HG03280 (cell line): ENCODE measurements around the gene ATXN7L1.
"Not testable (repeated sequence)": the region's sequence is repeated elsewhere in the genome, so short reads cannot be mapped to it uniquely, and the experiment has no call there.

Experiments used
- ATAC-seq: cut with Tn5 transposase; IDR thresholded peaks from one replicate; pipeline ENCODE4 v1.9.1; 2021; ENCODE audit warnings: mild to moderate bottlenecking, moderate library complexity; ENCODE audit not compliant: unreplicated experiment

ATXN7L1 gene

DNA sequence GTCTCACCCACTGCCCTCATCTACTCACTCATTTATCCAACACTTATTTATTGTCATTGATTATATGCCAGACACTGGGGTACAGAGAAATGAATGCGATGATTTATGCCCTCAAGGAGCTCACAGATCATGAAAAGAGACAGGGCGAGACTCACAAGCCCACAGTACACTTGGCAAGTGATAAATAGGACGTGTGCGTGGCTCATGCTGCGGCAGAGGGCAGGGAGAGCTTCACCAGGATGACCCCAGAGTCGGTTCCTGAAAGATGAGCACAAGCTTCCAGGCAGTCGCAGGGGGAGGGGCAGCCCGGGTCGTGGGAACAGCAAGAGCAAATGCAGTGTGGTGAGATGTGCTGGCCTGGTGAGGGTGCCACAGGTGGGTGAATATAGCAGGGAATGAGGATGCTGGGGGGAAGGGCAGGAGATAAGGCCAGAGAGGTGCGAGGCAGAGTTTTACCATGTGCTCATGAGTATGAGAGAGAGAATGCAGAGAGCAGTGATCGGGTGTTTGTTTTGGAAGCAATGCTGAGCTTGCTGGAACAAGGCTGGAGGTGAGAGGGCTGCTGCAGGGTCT, 70.9 kb downstream of the ATXN7L1 start:
- no peak for ATAC-seq

DNA sequence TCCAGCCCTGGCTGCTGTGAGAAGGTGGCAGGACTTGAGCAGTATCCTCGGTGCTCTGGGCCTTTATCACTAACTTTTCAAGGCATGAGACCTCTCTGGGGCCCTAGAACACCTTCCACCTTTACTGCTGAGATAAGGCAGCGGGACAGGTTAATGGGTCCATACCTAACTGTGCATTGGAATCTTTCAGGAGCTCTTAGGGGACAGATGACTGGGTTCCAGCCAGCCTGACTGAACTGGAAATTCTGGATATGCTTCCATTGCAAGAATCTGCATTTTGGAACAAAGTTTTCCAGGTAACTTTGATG, 73.0 kb downstream of the ATXN7L1 start:
- ATAC-seq = no peak

DNA sequence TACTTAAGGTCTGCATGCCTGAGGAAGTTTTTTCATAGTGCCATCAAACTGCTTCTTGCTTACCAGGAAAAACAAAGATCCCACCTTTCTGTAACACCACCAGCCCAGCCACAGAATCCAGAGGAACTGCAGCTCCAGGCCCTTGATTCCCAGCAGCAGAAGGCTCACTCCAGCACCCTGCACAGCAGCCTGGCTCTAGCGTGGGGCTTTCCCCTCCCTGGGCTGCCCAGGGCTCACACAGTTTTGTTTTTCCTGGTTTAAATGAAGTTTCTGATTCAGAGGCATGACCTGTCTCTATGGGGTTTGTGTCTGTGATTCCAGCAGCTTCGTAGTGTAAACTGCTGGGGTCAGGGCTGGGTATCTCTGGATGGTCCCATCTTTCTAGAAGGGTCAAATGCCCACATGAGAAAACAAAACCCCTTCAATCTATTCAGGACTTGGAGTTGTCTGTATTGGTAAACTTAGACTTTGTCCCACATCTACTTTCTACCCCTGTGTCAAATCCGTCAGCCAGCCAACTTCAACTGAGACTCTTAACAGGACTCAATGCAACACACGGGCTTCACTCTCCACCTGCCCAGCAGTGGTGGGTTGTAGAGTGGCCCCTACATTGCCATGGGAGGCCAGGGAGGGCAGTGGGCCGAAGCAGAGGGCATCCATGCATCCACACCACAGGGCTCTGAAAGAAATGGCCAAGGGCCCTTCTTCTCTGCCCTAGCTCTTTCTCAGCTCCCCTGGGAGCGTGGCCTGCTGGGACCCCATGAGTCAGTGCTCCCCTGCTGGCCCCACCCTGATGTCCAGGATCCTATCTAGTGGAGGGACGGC, 73.6 kb downstream of the ATXN7L1 start:
- ATAC-seq = no peak

DNA sequence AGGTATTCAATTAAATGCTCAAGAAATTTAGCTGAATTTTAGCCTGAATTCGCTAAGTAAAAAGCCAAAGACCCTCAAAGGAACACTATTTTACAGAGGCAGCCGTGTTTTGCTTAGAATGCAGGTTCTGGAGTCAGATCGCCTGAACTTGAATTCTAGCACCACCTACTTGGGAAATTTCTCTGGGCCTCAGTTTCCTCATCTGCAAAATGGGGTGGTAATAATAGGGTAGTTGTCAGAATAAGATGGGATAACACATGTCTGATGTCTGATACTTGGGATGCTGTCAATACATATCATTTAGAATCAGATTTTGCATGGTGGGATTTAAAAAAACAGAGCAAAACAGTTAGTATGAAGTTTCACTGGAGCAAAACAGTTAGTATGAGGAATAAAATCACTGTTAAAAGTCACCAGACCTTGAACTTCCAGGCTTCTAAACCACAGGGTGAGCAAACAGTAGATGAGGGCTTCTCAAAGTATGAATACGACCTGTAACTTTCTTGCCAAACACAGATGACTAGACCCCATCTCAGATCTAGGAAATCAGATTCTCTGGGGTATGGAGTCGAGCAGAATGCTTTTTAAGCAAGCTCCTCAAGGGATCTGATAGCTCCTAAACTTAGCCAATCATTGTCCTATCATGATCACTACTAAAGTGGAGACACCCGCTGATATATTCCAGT, 75.4 kb downstream of the ATXN7L1 start:
- no peak for ATAC-seq

DNA sequence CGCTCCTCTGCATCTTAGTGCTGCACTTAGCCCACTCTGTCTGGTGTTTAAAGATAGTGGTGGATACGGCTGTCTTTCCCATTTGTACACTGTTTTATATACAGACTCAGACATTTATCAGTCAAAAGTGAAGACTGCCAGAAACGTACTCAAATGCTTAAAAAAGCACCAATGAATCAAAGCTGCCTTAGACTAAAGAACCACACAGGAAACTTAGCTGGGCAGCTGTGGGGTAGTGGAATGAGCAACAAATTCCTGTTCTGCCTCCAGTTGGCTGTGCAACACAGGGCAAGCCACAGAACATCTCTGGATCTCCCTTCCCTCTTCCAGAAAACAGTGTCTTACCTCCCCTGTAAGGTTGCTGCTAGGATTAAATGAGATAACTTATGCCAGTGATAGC, 76.0 kb downstream of the ATXN7L1 start:
- no peak for ATAC-seq

DNA sequence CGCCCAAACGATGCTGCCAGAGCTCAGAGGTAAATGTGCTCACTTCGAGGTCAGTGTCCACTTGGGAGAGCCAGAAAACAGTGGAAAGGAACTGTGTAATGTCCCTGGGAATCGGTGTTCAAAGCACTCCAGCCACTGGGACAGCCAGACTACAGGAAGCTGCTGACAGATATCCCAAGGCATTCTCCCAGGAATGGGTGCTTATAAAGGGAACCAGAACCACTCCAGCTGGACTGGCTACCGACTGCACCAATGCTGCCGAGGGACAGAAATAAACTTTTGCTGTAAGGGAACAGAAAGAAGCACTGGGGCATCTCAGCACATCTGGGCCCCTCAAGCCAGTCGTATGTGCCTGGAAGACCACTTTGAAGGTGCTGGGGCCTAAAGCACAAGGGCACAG, 76.7 kb downstream of the ATXN7L1 start:
- no peak for ATAC-seq

DNA sequence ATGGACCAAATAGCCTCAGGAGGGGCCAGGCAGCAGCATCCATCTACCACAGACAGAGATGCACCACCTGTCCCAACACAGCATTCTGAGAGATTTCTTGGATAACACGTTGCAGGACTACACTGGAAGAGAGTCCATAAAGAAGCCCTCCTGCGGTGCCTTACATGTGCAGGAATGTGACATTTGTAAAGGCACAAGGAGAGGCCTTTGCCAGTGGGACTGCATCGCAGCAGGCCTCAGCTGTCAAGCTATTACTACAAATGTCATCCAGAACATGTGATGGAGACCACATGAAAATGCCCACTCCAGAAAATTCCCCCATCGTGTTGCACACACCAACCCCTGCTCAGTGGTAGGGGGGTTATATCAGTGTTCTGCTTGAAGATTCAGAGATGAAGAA, 77.4 kb downstream of the ATXN7L1 start:
- no peak for ATAC-seq

DNA sequence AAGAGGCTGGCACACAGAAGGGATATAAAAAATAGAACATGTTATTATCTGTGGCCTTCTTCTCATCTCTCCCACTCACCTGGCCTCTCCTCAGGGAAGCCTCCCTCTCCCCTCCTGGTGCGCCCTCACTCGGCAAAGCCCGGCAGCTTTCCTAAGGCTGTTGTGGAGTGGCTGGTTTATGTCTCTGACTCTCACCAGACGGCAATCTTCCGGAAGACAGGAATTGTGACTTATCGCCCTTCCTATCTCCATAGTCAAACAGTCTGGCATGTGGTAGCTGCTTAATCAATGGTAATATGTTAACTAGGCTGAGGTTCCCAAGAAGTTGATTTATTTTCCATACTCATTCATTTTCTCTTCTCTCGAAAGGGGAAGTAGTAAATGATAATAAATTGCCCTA, 78.7 kb downstream of the ATXN7L1 start:
- ATAC-seq = no peak

DNA sequence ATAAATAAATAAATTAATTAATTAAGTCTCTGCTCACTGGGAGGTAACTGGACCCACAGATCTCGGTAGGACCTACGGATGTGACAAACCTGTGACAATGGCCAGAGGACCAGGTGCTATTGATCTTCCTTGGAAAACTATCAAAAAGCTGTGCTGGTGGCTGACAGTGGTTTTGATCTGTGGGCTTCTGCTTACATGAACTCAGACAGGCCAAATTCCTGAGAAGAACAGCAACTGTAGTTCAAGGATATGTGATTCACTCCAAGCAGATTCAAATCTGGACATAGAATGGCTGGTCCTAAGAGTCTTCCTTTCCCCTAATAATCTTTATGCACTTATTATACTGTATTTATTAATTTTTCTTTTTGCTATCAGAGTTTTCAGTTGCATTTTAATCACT, 80.0 kb downstream of the ATXN7L1 start:
- no peak for ATAC-seq

DNA sequence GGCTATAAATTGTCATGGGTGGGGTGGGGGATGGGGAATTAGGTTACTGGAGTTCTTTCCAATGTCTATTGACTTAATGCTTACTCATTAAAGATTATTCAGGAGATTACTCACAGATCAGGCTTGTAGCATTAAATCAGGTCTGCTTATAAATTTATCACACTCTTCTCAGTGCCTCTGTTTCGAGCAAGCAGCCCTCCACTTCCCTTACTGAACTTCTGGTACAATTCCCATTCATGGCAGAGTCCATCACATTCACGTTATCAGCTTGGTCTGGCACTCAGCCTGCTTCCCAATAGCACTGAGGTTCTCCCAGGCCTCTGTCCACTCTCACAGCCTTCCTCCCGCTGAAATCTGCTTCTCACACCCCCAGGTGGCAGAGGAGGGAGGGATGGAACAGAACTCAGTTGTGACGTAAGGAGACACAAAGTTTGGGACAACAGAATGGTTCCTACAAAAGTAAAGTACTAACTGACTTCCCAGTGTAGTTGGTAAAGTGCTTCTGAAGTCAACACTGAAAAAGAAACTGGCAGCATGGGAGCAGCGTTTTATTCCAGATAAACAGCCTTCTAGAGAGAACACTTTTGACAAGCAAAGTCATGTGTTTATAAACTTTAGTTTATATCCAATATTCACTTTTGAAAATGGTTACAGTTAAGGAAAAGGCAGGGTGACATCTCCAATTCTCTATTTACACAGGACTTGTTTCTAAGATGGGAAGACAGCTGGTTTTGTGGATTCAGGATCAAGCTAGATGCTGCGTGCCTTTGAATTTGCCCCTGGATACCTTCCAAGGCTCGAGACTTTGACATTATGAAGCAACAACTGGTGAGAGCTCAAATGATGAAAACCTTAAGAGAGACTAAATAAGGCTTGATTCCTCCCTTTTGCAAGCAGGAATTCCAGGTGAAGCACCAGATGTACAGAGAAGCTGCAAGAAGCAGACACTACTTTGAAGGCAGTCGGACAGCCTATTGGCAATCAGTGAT, 81.4 kb downstream of the ATXN7L1 start:
- no peak for ATAC-seq

DNA sequence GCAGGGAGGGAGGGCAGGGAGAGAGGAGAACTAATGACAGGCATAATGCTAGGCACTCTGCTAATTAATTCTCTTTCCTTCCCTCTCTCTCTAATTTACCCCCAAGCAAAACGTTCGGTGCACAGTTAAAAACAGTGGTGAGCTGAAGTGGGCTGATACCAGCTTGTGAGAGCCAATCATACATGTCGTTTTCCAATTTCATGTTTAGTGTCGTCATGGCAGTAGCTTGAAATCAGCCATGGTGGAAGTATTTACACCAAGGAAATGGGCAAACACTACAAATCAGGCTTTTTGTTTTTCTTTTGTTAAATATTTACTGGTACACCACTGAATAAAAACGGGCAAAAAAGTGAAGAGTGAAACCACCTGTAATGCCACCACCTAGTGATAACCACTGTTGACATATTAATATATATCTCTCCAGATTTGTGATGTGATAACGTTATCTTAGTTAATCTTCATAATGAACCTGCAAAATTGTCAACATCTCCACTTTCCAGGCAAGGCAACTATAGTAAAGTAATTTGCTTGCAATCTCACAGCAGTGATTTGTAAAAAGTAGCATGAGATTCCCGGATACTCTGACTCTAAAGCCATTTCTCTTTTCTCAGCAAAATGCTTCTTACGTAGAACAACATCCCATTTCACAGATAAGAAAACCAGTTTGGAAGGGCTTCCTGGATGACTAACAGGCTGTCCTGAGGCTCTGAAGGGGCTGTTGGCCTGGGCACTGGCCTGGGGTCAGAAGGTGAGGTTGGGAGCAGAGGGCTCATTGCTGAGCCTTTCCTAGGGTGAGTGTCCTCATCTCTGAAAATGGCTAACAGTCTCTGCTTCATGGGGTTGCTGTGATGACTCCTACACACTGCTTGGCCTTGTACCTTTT, 83.7 kb downstream of the ATXN7L1 start:
- ATAC-seq = no peak

DNA sequence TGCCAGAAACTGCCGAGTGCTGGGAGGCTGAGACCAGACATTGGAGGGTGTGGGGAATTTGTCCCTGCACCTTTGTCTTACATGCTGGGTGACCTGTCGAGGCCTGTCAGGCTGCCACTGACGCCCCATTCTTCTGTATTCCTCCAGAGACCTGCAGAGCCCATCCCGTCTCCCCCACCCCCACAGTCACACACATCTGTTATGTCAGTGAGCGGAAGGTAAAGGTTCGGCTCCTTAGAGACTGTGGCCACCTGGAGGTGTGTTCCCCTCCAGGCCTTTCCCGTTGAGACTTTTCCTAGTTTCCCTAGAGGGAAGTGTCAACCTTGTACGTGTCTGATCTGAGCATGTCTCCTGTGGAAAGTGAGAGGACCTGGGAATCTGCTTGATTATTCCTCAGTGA, 84.5 kb downstream of the ATXN7L1 start:
- ATAC-seq = no peak

DNA sequence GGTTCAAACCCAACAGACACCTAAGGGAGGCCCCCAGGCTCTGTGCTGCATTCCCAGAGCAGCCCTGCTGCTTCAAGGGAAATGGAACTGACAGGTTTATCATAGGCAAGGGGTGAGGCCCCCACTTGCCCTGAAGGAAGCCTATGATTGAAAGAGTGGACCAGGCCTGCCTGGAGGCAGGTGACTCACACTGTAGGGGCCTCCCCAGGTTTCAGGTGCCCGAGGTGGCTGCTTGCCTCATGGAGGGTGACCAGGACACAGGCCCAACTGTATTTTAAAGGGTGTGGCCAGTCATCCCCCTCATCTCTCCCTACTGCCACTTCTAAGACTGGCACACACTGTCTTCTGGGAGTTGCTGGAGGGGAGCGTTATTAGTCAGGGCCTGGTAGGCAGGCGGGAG, 85.4 kb downstream of the ATXN7L1 start:
- no peak for ATAC-seq

DNA sequence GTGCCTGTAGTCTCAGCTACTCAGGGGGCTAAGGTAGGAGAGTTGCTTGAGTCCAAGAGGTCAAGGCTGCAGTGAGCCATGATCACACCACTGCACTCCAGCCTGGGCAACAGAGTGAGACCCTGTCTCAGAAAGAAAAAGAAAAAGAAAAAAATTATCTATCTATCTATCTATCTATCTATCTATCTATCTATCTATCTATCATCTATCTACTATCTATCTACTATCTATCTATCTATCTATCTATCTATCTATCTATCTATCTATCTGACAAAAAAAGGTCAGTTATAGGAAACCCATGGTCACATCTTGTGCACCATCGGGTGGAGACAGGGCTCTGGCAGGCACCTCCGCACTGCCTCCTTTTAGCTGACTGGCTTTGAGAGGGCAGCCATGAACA, 85.9 kb downstream of the ATXN7L1 start:
- not testable (repeated sequence) for ATAC-seq

DNA sequence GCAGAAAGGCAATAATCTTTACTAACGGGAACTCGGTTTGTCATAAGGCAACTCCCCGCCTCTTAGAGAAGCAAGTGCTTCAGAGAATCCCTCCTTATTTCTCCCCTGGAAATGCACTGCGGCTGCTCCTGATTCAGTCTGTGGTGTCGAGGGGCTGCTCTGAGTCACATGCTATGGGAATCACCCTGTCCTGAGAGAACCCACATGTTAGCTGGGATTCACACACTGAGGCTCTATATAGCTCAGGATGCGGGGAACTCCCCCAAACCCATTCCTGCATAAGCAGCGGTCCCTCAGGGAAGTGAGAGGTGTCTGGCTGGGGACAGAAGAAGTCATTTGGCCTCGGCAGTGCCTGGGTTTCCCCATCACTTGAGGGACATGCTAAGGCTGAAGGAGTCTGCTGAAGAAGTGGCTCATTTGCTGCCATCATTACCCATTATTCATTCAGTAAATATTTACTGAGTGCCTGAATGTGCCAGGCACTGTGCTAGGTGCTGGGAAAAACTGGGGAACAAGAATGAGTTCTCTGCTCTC, 87.5 kb downstream of the ATXN7L1 start:
- no peak for ATAC-seq

DNA sequence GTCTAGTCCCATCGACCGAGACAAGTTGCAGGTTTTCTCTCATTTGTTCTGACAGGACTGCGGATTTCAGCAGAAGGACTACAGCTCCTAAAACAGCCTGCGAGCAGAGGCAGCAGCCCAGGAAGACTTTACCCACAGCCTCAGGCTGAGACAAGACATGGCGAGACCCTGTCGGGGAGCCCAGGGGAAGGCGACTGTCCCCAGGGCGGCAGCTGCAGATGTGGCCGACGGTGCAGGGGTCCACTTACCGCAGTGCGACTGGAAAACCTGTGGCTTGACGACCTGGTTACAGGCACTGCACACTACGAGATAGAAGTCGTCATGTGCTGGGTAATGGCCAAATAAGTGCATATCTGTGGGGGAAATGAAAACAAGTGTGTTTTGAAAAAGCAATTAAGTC, 88.0 kb downstream of the ATXN7L1 start:
- no peak for ATAC-seq

DNA sequence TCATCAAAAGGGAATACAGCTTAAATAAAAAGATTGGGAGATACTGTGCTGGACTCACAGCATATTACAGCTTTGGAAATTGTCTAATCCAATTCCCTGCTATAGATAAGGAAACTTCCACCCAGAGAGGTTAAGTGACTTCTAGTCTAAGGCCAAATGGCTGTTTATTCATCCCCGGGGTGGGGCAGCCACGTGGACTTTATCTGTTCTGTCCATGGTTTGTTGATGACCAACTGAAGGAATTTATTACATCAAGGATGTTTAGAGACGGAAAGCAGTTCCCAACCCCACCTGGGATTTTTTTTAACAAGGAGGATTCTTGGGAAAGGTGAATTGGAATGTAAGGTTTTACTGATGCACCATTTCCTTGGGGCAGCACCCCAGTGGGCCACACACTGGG, 88.6 kb downstream of the ATXN7L1 start:
- ATAC-seq = no peak

DNA sequence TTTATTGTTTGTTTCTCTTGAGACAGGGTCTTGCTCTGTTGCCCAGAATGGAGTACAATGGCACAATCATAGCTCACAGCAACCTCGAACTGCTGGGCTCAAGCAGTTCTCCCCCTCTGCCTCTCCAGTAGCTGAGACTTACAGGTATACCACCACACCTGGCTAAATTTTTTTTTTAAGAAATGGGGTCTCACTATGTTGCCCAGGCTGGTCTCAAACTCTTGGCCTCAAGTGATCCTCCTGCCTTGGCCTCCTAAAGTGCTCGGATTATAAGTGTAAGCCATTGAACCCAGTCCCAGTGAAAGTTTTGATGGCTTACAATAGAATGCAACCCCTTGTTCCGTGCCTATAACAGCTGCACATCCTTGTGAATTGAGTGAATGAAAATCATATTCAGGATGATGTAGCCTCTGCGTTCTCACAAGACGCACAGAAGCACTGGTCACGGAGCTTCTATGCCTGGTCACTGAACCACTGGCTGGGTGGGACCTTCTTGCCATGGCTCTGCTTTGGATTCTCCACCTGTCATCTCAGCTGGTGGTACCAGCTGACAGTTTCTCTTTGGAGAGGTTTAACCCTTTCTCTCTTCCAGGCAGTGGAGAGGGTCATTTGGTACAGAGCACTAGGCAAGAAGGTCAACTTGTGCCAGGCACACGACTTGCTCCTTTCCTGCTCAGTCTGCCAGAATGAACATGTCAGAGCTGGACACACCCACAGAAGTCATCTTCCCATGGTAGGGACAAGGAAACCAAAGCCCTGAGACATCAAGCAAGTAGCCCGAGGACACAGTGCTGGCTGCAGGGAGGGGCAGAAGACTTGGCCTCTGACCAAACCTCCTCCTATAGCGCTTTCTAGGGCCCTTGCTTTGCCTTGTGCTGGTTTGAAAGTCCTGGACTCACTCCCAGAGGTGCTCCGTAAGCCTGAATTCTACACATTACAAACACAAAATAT, 89.6 kb downstream of the ATXN7L1 start:
- no peak for ATAC-seq
